Choroid plexus epithelial cell (primary cell): ENCODE data around the gene B4GALNT1.
A peak's percentile ranks its signal among the peaks of the same experiment; 100 is the strongest.

ENCODE experiments used
- DNase-seq: peaks from one replicate; pipeline ENCODE4 v3.0.0-alpha.2; 2010; ENCODE audit warnings: low read depth
- H3K4me3 ChIP-seq: 2 replicates; pipeline ENCODE4 v1.5.1; 2011; ENCODE audit warnings: low read depth, mild to moderate bottlenecking, control low read depth, low read length, moderate library complexity
- TF ChIP-seq, protein P1 (sequence below): conservative IDR thresholded peaks from 2 replicates; pipeline ENCODE4 v1.5.1; 2011; ENCODE audit warnings: low read depth, mild to moderate bottlenecking, control low read depth, inconsistent platforms, low read length, moderate library complexity

B4GALNT1 gene

DNA sequence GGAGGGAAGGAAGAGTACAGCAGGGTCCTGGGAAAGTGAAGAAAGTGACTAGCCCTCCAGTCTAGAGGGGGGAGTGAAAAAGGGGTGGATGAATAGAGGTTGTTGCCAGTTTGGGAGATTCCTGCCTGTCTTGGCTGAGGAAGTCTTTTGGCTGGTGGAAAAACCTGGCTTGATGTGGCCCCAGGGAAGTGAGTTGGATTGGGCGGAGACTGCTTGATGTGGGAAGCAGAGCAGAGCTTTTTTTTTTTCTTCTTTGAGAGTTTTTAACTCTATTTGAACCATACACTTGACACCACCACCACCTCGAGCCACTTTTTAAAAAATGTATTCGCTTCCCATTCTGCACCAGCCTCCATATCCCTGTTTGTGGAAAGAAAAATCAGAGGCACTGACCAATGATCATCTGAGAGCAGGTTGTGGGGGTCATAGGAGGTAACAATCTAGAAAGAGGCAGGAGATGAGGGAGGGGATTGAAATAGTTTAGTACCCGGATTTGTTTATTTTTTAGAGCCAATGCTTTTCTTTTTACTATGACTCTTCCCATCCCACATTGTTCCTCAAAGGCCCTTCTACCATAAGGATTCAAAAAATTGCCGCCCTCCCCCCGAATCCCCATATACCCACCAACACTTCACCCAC lies 29.1 kb downstream of the B4GALNT1 start:
- TF ChIP-seq, protein P1, sequence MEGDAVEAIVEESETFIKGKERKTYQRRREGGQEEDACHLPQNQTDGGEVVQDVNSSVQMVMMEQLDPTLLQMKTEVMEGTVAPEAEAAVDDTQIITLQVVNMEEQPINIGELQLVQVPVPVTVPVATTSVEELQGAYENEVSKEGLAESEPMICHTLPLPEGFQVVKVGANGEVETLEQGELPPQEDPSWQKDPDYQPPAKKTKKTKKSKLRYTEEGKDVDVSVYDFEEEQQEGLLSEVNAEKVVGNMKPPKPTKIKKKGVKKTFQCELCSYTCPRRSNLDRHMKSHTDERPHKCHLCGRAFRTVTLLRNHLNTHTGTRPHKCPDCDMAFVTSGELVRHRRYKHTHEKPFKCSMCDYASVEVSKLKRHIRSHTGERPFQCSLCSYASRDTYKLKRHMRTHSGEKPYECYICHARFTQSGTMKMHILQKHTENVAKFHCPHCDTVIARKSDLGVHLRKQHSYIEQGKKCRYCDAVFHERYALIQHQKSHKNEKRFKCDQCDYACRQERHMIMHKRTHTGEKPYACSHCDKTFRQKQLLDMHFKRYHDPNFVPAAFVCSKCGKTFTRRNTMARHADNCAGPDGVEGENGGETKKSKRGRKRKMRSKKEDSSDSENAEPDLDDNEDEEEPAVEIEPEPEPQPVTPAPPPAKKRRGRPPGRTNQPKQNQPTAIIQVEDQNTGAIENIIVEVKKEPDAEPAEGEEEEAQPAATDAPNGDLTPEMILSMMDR: no peak
- DNase-seq: peak; percentile 69
- peak overlapping the region; percentile 83 for H3K4me3 ChIP-seq

- no peak for DNase-seq
- no peak overlapping the region for H3K4me3 ChIP-seq
- TF ChIP-seq, protein P1: no peak
These were observed 29.7 kb downstream of the B4GALNT1 start for GRCh38 chr12:57603324-57603723.

DNA sequence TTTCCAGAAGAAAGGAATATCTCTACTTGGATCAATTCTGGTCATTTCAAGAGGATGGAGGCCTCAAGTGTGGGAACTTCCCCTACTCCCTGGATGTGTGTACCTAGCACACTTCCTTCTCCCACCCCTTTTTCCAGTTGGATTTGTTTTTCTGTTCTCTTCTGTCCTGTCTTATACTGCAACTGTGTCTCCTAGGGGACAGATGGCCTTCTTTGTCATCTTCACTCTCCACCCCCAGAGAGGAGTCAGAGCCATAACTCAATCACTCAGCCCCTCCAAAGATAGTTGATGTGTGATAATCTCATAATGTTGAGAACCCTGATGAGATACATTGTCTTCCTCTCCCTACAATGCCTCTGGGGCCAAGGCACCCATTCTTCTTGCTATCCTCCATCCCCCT lies 30.5 kb downstream of the B4GALNT1 start:
- DNase-seq: no peak
- H3K4me3 ChIP-seq: no peak overlapping the region
- TF ChIP-seq, protein P1: no peak

DNA sequence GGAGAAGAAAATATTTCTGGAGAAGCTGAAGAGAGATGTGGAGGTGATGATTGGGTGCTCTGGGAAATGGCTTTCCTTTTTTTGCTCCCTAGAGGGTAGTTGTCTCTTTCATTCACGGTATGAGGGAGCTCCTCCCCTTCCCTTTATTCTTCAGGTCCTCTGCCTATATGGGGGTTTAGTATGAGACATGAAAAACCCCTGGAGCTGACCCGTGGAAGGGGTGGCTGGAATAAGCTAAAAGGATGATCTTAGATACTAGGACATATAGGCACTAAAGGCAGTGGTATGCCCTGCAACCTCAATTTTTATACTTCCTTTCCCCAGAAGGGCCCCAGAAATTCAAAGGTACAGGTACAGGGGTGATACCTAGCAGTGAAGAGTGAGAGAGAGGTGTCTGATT lies 32.6 kb downstream of the B4GALNT1 start:
- H3K4me3 ChIP-seq: no peak overlapping the region
- TF ChIP-seq, protein P1: no peak
- DNase-seq: no peak

- H3K4me3 ChIP-seq: no peak overlapping the region
- TF ChIP-seq, protein P1: no peak
- DNase-seq: no peak
These were observed 39.8 kb downstream of the B4GALNT1 start for GRCh38 chr12:57593187-57593586.

DNA sequence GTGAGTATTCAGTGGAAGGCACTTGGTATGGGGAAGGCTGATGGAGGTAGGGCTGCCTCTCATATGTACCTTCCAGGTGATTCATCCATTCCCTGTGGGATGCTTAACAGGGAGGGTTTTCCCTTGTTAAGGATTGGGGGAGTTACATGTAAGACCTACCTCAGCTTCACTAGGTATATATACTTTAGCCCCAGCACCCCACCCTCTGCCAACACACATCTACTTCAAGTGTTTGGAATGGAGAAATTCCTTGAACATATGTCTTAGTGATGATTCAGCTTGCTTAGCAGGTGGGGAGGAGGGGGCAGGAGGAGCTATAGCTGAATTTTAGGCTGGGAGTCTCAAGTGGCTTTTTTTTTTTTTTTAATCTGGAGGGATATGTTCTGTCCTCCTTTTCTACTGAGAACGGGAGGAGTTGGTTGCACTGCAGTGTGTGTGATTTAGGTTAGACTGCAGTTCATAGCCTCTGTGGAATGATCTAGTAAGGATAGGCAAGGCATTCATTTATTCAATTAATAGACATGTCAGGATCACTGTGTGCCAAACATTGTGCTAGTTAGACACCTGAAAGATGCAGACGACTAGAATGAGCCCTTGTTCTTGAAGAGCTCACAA lies 40.3 kb downstream of the B4GALNT1 start:
- DNase-seq: no peak
- no peak overlapping the region for H3K4me3 ChIP-seq
- TF ChIP-seq, protein P1: no peak

DNA sequence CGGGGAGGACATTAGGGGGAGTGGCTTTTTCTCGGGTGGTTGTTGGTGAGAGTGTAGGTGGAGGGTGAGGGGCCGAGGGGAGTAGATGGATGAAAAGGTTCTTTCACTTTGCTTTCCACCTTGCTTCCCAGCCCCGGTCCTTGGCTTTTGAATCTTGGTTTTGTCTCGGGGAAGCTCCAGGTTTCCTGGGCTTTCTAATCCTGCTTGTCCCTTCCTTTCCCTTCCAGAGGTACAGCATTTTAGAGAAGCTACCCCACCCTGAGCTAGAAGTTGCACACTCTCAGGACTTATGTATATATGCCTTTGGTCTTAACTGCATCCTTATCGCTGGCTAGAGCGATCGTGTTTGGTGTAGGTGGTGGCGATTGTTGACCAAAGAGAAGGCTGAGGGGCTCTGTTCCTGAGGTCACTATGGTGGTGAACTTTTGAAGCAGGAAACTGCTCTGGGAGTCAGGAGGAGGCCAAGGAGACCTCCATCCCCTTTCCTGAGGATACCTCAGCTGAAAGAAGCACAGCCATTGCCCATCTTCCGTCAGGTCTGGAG lies 41.1 kb downstream of the B4GALNT1 start:
- H3K4me3 ChIP-seq: peak overlapping the region; percentile 89
- no peak for DNase-seq
- TF ChIP-seq, protein P1: no peak
